Keratinocyte (primary cell): ENCODE data around the gene SAMD4A. TPM values are rescaled to one million over a fixed set of nuclear protein-coding genes. Genes with fewer than 3 reads are reported as not detected.

ENCODE experiments used
- DNase-seq: peaks from one replicate; pipeline ENCODE4 v3.0.0-alpha.2; 2011; ENCODE audit warnings: low read depth, missing footprints, low spot score
- FAIRE-seq: peaks from 2 replicates; lab custom pipeline; 2011; peaks lifted over from hg19 to GRCh38; lab: Jason Lieb, UNC
- H2AFZ ChIP-seq: 2 replicates; pipeline ENCODE4 v1.6.0; 2012; ENCODE audit warnings: low read length, control low read depth, inconsistent platforms; ENCODE audit not compliant: control insufficient read depth
- H3K27ac ChIP-seq: 2 replicates; pipeline ENCODE4 v1.5.1; 2011; ENCODE audit warnings: low read length; ENCODE audit not compliant: control insufficient read depth, insufficient read depth
- H3K27me3 ChIP-seq: 3 replicates; pipeline ENCODE4 v1.6.0; 2011; ENCODE audit warnings: low read length; ENCODE audit not compliant: control insufficient read depth, insufficient read depth; ENCODE audit errors: extremely low read depth
- H3K36me3 ChIP-seq, 2 experiments: 2 replicates in 1 of 2; 3 replicates in 1 of 2; pipeline ENCODE4 v1.5.1; 2011; ENCODE audit warnings: low read length in 2 of 2, mild to moderate bottlenecking in 1 of 2; ENCODE audit not compliant: control insufficient read depth in 2 of 2, insufficient read depth in 2 of 2; ENCODE audit errors: extremely low read depth in 1 of 2
- H3K4me1 ChIP-seq: 3 replicates; pipeline ENCODE4 v1.5.1; 2011; ENCODE audit warnings: low read length; ENCODE audit not compliant: control insufficient read depth, insufficient read depth; ENCODE audit errors: extremely low read depth
- H3K4me2 ChIP-seq: 3 replicates; pipeline ENCODE4 v1.6.0; 2011; ENCODE audit warnings: low read depth, low read length; ENCODE audit not compliant: control insufficient read depth, insufficient read depth; ENCODE audit errors: extremely low read depth
- H3K4me3 ChIP-seq, 3 experiments: fragments of 200-600 bp in 1 of 3; sonication (generic) in 1 of 3; 2 replicates in 2 of 3; 3 replicates in 1 of 3; pipeline ENCODE4 v1.5.1; 2011 to 2016; ENCODE audit warnings: low read length in 3 of 3, mild to moderate bottlenecking in 3 of 3, control low read depth in 2 of 3, inconsistent platforms in 1 of 3, low read depth in 1 of 3, mixed read lengths in 1 of 3, mixed run types in 1 of 3, moderate library complexity in 1 of 3; ENCODE audit not compliant: control insufficient read depth in 2 of 3, insufficient read depth in 2 of 3; ENCODE audit errors: extremely low read depth in 1 of 3
- H3K79me2 ChIP-seq: 2 replicates; pipeline ENCODE4 v1.6.0; 2012; ENCODE audit warnings: low read length; ENCODE audit not compliant: control insufficient read depth, insufficient read depth
- H3K9ac ChIP-seq: 3 replicates; pipeline ENCODE4 v1.6.0; 2011; ENCODE audit warnings: low read length; ENCODE audit not compliant: control insufficient read depth, insufficient read depth; ENCODE audit errors: extremely low read depth
- H3K9me1 ChIP-seq: 3 replicates; pipeline ENCODE4 v1.6.0; 2011; ENCODE audit warnings: low read length; ENCODE audit not compliant: control insufficient read depth, insufficient read depth; ENCODE audit errors: extremely low read depth
- H3K9me3 ChIP-seq: 2 replicates; pipeline ENCODE4 v1.5.1; 2012; ENCODE audit warnings: low read depth, low read length; ENCODE audit not compliant: control insufficient read depth
- H4K20me1 ChIP-seq: 3 replicates; pipeline ENCODE4 v1.6.0; 2011; ENCODE audit warnings: low read length; ENCODE audit not compliant: control insufficient read depth, insufficient read depth; ENCODE audit errors: extremely low read depth
- EZH2 ChIP-seq: IDR thresholded peaks from one replicate; pipeline ENCODE4 v1.6.1; 2012; ENCODE audit warnings: inconsistent platforms, mild to moderate bottlenecking, low read length, moderate library complexity
- dilution Hi-C: fragments of 300-500 bp; cut with MboI; formaldehyde crosslinking; loops from one replicate; pipeline ENCODE4 v1.7.0; 2020; ENCODE audit warnings: low sequenced_read_pairs; ENCODE audit not compliant: extremely low pct_ligation_motif_present
- polyA plus RNA-seq, 5 experiments: library from polyadenylated mRNA; depleted of rRNA in 3 of 5; stranded (reverse) in 3 of 5; stranded (forward) in 1 of 5; unstranded in 1 of 5; fragments of >200 nt; gene quantifications; 1 replicate in 1 of 5; 2 replicates in 3 of 5; 3 replicates in 1 of 5; pipeline versions ENCODE4 v1.2.1 to v1.2.3, GENCODE V29; 2011 to 2012; ENCODE audit warnings: missing spikeins in 2 of 5, low read depth in 1 of 5, low replicate concordance in 1 of 5
- TF ChIP-seq, protein P1 (sequence below), 3 experiments: IDR thresholded peaks in 1 of 3; conservative IDR thresholded peaks in 1 of 3; optimal IDR thresholded peaks in 1 of 3; 2 replicates in 2 of 3; 3 replicates in 1 of 3; pipeline versions ENCODE3 to v1.5.1; 2011; ENCODE audit warnings: low read length in 3 of 3, mild to moderate bottlenecking in 3 of 3, moderate library complexity in 2 of 3, control low read depth in 1 of 3, inconsistent platforms in 1 of 3; ENCODE audit not compliant: insufficient read depth in 2 of 3; ENCODE audit errors: extremely low read depth in 1 of 3

Gene SAMD4A
- polyA plus RNA-seq, 1 donor (not counting 4 experiments of a cell fraction or from before 2014, with no cell fraction given): 16.2 TPM

DNA sequence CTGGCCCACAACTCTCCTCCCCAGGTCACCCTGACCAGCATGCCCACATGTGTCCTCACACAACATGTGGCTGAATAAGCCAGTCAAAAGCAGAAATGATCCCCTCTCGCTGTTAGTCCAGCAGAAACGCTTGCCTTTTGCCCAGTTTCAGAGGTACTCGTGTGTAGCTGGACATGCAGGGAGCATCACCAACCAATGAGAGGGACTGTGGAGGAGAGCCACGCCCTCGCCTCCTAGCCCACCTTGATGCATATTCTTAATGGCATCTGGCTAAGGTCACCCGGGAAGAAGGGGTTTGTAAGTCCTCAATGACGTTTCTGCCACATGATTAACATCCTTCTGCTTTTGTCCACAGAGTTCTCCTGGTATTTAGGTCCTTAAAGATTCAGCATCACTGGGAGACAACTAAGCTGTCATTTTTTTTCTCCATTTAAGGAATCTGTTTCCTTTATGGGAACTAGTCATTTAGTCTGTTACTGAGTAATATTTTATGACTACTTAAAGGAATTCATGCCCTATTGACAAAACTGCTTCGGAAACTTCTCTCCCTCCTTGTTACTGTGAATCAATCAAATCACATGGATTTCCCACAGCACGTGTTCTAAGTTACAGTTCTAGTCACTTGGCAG is 201.7 kb downstream of the SAMD4A start:
- TF ChIP-seq, protein P1, sequence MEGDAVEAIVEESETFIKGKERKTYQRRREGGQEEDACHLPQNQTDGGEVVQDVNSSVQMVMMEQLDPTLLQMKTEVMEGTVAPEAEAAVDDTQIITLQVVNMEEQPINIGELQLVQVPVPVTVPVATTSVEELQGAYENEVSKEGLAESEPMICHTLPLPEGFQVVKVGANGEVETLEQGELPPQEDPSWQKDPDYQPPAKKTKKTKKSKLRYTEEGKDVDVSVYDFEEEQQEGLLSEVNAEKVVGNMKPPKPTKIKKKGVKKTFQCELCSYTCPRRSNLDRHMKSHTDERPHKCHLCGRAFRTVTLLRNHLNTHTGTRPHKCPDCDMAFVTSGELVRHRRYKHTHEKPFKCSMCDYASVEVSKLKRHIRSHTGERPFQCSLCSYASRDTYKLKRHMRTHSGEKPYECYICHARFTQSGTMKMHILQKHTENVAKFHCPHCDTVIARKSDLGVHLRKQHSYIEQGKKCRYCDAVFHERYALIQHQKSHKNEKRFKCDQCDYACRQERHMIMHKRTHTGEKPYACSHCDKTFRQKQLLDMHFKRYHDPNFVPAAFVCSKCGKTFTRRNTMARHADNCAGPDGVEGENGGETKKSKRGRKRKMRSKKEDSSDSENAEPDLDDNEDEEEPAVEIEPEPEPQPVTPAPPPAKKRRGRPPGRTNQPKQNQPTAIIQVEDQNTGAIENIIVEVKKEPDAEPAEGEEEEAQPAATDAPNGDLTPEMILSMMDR (optimal IDR thresholded peaks at IDR 0.05 in 1 of 3, IDR thresholded peaks at IDR 0.05 in 1 of 3, conservative IDR thresholded peaks at IDR 0.05 in 1 of 3; ENCODE audit: extremely low read depth in 1 of 3, insufficient read depth in 2 of 3, low read length in 3 of 3): no peak
- no peak for TF ChIP-seq EZH2
- Histone ChIP-seq H3K4me3 (no peak overlapping the region), H3K4me1 (peaks cover 12% of the 10 kb centered on the region), H3K27me3 (no peaks in the 10 kb centered on the region), H3K9me1 (no peaks in the 10 kb centered on the region), H3K36me3 (peaks cover 14 to 28% of the 10 kb centered on the region in 2 experiments), H3K27ac (no peak overlapping the region), H3K9ac (no peak overlapping the region), H3K4me2 (no peak overlapping the region), H3K79me2 (no peaks in the 10 kb centered on the region), H4K20me1 (no peaks in the 10 kb centered on the region), H2AFZ (no peak overlapping the region), H3K9me3 (no peaks in the 10 kb centered on the region)
- DNase-seq (no peak), FAIRE-seq (no peak)
- dilution Hi-C loops: no loop called here

DNA sequence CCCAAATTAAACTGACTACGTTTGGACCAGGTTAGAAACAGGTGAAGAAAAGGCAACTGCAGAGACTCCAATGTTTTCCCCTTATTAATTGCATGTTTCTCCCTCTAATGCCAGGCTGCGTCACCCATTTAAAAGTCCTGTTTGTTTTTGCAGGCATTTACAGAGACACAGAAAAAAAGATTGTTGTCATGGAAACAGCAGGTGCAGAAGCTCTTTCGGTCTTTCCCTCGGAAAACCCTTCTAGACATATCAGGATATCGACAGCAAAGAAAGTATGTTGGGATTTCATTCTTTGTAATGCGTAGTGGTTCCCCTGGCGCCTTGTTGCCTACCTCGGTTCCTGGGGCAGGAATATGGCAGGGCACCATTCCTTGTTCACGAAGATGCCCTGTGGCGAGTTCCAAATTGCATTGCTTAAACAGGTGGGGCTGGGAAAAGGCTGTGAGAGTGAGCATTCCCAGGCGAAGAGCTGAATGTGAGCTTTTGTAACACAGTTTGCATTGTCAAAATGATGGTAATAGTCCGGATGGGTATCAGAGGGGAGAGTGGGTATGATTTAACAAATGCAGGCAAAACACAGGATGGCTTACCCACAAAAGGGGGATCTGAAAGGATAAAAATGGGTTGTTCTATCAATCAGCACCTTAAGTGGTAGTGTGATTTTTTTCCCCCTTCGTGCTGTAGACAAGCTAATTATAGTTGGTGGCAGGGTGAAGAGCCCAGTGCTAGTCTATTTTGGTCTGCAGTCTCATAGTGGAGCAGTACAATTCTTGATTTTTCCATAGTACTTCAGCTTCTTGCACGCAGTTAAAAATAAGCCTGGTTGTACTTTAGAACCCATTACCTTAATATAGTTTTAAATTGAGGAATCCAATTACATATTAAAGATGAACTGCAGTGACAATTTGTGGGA is 203.3 kb downstream of the SAMD4A start:
- no peaks in the 10 kb centered on the region for H4K20me1 ChIP-seq
- dilution Hi-C loops: no loop called here
- H3K79me2 ChIP-seq: no peaks in the 10 kb centered on the region
- TF ChIP-seq EZH2: no peak
- TF ChIP-seq, protein P1 (optimal IDR thresholded peaks at IDR 0.05 in 1 of 3, IDR thresholded peaks at IDR 0.05 in 1 of 3, conservative IDR thresholded peaks at IDR 0.05 in 1 of 3; ENCODE audit: extremely low read depth in 1 of 3, insufficient read depth in 2 of 3, low read length in 3 of 3): no peak
- H3K4me3 ChIP-seq: no peak overlapping the region
- H3K9ac ChIP-seq: no peak overlapping the region
- H3K4me1 ChIP-seq: peaks cover 20% of the 10 kb centered on the region
- no peaks in the 10 kb centered on the region for H3K9me1 ChIP-seq
- FAIRE-seq: no peak
- H3K36me3 ChIP-seq: peaks cover 10 to 28% of the 10 kb centered on the region in 2 experiments
- H2AFZ ChIP-seq: no peak overlapping the region
- no peaks in the 10 kb centered on the region for H3K27me3 ChIP-seq
- no peak for DNase-seq
- H3K4me2 ChIP-seq: no peak overlapping the region
- H3K27ac ChIP-seq: no peak overlapping the region
- no peaks in the 10 kb centered on the region for H3K9me3 ChIP-seq
